ENCODE data around the gene MTHFSD. TPM values are rescaled to one million over a fixed set of nuclear protein-coding genes. Genes with fewer than 3 reads are reported as not detected.

Gene MTHFSD
- total and polyA plus RNA-seq, 10 of the 15 experiments (the other 5 are each of a cell fraction or from before 2014, with no cell fraction given) = 2.2 to 24.5 (median 18.1) TPM

- Histone ChIP-seq H2AFZ (ENCODE audit: control insufficient read depth, low read depth, low read length) (no peak overlapping the region), H3K27ac (ENCODE audit: control insufficient read depth, insufficient read depth) (no peak overlapping the region), H3K4me3 (no peak overlapping the region), H3K4me1 (ENCODE audit: control insufficient read depth, insufficient read depth, low read length) (no peaks in the 10 kb centered on the region), H3K9me3 (replicated peaks; ENCODE audit: control insufficient read depth, insufficient read depth, low read length) (no peaks in the 10 kb centered on the region), H4K20me1 (ENCODE audit: control insufficient read depth, insufficient read depth) (no peaks in the 10 kb centered on the region), H3K27me3 (replicated peaks in 1 of 2; ENCODE audit: control insufficient read depth in 2 of 2, insufficient read depth in 2 of 2, low read length in 1 of 2) (no peaks in the 10 kb centered on the region), H3K4me2 (ENCODE audit: control insufficient read depth, insufficient read depth) (no peak overlapping the region), H3K9ac (ENCODE audit: control insufficient read depth, insufficient read depth, low read length) (no peak overlapping the region), H3K36me3 (ENCODE audit: control insufficient read depth in 2 of 2, insufficient read depth in 2 of 2, low read length in 1 of 2) (peaks cover 4 to 13% of the 10 kb centered on the region in 2 experiments), H3K79me2 (ENCODE audit: control insufficient read depth, insufficient read depth, low read length) (no peaks in the 10 kb centered on the region)
- intact Hi-C loops (cut with micrococcal nuclease; ENCODE audit: unreplicated experiment) (no loop called here), in situ Hi-C loops (cut with MboI) (no loop called here)
- CTCF ChIA-PET = no interaction called here
- 88% methylated on average over 6 of the region's 12 CpGs for WGBS (ENCODE audit: insufficient coverage, insufficient replicate concordance, low lambda C conversion rate, missing lambda C conversion rate)
- ATAC-seq (no peak), FAIRE-seq (no peak), DNase-seq (ENCODE audit: low read depth, low spot score) (no peak)
- no TSS peak for BruUV-seq (replicated peaks)
- RAD21 ChIA-PET (ENCODE audit: unreplicated experiment) = no interaction called here
- POLR2A ChIA-PET = no interaction called here
- SMC1A ChIA-PET (ENCODE audit: uncharacterized antibody, unreplicated experiment) = interaction anchor here (1.2 kb wide), 1 partner anchor 12 kb away, joined by 3 read pairs; no protein-coding TSS in a partner anchor
- TF ChIP-seq HSF1 (IDR thresholded peaks at IDR 0.05; ENCODE audit: low read depth, low read length) (no peak), SKIL (IDR thresholded peaks at IDR 0.05; ENCODE audit: low read depth, poor library complexity, severe bottlenecking) (no peak), MYC (IDR thresholded peaks at IDR 0.05; ENCODE audit: insufficient read depth, insufficient read length, insufficient replicate concordance, low read length, severe bottlenecking) (no peak), IKZF2 (IDR thresholded peaks at IDR 0.05) (no peak), ESRRA (IDR thresholded peaks at IDR 0.05; ENCODE audit: low read length) (no peak), SREBF1 (IDR thresholded peaks at IDR 0.05; ENCODE audit: low read length) (no peak), ZZZ3 (IDR thresholded peaks at IDR 0.05; ENCODE audit: control insufficient read depth, insufficient read length, low read depth) (no peak)
- TF ChIP-seq, protein P1, sequence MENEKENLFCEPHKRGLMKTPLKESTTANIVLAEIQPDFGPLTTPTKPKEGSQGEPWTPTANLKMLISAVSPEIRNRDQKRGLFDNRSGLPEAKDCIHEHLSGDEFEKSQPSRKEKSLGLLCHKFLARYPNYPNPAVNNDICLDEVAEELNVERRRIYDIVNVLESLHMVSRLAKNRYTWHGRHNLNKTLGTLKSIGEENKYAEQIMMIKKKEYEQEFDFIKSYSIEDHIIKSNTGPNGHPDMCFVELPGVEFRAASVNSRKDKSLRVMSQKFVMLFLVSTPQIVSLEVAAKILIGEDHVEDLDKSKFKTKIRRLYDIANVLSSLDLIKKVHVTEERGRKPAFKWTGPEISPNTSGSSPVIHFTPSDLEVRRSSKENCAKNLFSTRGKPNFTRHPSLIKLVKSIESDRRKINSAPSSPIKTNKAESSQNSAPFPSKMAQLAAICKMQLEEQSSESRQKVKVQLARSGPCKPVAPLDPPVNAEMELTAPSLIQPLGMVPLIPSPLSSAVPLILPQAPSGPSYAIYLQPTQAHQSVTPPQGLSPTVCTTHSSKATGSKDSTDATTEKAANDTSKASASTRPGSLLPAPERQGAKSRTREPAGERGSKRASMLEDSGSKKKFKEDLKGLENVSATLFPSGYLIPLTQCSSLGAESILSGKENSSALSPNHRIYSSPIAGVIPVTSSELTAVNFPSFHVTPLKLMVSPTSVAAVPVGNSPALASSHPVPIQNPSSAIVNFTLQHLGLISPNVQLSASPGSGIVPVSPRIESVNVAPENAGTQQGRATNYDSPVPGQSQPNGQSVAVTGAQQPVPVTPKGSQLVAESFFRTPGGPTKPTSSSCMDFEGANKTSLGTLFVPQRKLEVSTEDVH (IDR thresholded peaks at IDR 0.05; ENCODE audit: low read depth, partially characterized antibody) = no peak
- TF ChIP-seq, protein P2, sequence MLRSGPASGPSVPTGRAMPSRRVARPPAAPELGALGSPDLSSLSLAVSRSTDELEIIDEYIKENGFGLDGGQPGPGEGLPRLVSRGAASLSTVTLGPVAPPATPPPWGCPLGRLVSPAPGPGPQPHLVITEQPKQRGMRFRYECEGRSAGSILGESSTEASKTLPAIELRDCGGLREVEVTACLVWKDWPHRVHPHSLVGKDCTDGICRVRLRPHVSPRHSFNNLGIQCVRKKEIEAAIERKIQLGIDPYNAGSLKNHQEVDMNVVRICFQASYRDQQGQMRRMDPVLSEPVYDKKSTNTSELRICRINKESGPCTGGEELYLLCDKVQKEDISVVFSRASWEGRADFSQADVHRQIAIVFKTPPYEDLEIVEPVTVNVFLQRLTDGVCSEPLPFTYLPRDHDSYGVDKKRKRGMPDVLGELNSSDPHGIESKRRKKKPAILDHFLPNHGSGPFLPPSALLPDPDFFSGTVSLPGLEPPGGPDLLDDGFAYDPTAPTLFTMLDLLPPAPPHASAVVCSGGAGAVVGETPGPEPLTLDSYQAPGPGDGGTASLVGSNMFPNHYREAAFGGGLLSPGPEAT (IDR thresholded peaks at IDR 0.05; ENCODE audit: low read depth) = no peak
These were observed 9.6 kb downstream of the MTHFSD start for GRCh38 chr16:86545481-86545880.

Data from GM12878 (cell line).